HL-60 (cell line): ENCODE data around the gene ZBTB43.

Source experiments
- CTCF ChIP-seq: IDR thresholded peaks from one replicate; pipeline ENCODE4 v1.5.1; 2011; ENCODE audit warnings: low read length, control low read depth, inconsistent platforms; ENCODE audit not compliant: insufficient read depth
- GABPA ChIP-seq: IDR thresholded peaks from 2 replicates; pipeline ENCODE4 v1.6.1; 2012; ENCODE audit warnings: low read depth
- POLR2AphosphoS5 ChIP-seq: IDR thresholded peaks from 2 replicates; pipeline ENCODE4 v1.6.1; 2012; ENCODE audit warnings: low read depth
- REST ChIP-seq: IDR thresholded peaks from 2 replicates; pipeline ENCODE4 v1.6.1; 2012; ENCODE audit warnings: low read depth; ENCODE audit not compliant: insufficient replicate concordance

- TF ChIP-seq POLR2AphosphoS5, result no peak
- no peak for TF ChIP-seq CTCF
- TF ChIP-seq GABPA, result no peak
- no peak for TF ChIP-seq REST
Observed at GRCh38 chr9:126782053-126782388, 22.8 kb upstream of the ZBTB43 start.
